Hematopoietic multipotent progenitor cell treated with erythropoietin and hydrocortisone succinate and interleukin-3 and kit ligand, for 8 days (in vitro differentiated cells): Measurements from ENCODE around the gene PACRG.

ENCODE experiments used
- DNase-seq: peaks from one replicate; pipeline ENCODE4 v3.0.0-alpha.2; 2015

Gene PACRG

DNA sequence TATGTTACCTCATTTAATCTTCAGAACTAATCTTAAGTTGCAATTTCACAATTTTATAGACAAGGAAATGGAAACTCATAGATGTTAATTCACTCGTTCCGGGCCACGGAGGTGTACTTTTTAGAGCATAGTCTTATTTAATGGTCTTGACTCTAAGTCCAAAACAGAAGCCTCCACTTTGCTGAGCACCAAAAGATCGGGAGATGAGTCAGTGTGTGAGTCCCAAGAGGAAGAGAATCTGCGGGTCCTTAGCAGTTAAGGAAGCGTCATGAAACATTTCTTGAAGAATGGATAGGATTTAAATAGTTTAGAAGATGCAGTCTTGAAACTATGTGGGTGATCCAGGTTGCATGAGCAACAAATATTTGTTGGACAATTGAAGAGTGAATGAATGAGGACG, 454.9 kb downstream of the PACRG start:
- DNase-seq, result no peak

DNA sequence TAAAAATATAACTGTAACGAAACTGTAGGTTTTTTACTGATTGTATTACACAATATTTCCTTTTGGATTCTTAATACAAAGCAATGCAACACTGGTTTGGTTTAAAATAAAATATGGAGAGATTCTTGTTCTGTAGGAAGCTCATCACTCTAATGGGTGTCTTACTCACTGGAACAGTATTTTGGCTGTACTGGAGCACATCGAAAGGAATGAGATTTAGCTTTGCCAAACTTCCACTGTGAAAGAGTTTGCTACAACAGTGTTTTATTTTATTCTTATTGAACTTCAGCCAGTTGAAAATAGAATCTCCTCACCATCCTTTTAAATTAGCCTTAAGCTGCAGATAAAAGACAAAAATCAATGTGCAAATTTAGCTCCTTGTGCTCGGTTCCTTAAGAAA, 456.0 kb downstream of the PACRG start:
- no peak for DNase-seq

DNA sequence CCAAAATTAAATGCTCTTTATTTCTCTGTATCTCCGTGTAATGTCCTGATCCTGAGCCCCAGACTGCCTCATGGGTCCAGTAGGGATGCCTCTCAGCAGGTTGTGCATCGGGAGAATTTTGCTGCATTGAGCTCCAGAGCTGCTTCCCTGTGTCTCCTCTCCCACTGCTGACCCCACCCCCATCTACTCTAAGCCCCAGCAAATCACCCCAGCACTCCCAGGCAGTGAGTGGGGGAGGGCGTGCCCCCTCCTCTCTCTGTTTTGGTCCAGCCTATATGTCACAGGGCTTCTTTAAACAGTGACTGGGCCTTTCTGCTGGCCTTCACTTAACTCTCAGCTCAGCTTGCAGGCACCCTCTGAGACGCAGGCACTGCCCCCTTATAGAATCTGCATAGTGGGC, 458.0 kb downstream of the PACRG start:
- DNase-seq, result no peak

DNA sequence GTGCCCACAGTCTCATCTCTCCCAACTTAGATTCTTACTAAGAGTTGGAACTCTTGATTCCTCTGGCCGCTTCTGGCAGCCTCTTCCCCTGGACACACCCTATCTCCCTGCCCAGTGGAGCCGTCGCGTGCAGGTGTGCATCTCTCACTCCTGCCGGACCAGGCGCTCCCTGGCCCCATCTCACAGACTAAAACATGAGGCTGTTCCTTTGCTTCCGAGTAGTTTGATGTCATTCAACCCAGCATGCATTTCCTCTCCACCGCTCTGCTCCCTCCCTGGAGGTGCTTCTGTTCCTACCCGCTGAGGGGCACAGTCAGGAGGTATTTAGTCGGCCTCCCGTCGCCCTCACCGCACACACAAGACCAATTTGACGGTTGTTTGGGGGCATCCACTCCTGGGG, 458.8 kb downstream of the PACRG start:
- no peak for DNase-seq

DNA sequence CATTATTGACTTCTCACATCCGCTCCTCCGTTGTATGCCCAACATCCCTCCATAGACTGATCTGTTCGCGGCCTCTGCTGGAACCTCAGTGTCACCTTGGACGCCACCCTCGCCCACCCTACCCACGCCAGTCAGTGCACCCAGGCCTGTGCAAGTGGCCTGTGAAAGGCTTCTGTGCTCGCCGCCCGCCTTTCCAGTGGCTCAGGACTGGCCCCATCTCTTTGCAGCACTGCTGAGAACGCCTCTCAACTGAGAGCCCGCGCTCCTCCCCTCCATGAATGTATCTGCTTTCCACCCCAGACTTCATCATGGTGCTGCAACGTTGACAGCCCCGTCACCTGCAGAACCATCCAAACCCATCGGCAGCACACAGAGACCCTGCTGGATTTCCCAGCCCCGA, 459.4 kb downstream of the PACRG start:
- no peak for DNase-seq

DNA sequence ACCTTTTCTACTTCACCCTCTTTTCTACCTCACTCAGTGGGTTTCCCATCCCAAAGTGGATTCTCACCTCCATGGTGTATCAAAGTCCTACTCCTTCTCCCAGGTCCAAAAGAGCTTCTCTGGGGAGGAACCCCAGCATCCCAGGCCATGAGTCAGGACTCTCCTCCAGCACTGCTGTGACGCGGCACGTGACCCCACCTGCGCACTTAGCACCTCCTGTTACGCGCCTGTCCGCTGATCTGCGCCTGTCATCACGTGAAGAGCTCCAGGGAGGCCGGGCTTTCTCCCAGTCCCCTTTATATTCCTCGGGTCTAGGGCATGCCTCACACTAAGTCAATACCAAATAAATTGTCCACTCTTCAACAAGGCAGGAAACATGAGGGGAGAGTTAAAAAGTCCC, 459.8 kb downstream of the PACRG start:
- no peak for DNase-seq

DNA sequence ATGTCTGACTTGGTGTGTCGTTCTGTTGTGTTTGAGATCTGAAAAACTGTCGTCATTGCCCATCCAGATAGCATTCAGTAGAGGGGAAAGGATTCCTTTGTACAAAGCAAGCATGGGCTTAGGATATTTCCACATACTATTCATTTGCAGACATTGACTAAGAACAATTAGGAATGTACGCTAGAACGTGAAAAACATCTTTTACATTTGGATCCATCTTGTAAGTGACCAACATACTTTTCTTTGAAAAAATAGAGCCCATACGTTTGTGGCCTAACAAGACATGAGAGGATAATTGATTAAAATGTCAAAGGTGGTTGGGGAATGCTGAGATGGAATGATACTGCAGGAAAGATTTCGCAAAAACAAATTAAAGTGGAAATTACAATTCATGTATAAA, 461.0 kb downstream of the PACRG start:
- DNase-seq, result no peak

DNA sequence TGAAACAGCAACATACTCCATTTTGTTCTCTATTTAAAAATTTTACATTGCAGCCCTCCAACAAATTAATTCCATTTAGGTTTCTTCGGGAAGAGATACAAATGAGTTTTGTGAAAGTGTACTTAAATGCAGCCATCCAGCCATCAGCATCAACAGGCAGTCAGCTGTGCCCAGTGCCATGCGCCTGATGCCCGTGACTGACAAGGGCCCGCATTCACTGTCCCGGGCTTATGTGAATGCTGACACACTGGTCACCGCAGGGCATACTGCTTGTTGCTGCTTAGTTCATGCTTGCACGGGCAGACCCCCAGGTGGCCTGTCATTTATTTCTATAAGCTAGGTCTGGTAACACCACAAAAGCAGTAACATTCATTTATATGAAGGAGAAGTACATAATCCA, 461.8 kb downstream of the PACRG start:
- DNase-seq, result no peak

DNA sequence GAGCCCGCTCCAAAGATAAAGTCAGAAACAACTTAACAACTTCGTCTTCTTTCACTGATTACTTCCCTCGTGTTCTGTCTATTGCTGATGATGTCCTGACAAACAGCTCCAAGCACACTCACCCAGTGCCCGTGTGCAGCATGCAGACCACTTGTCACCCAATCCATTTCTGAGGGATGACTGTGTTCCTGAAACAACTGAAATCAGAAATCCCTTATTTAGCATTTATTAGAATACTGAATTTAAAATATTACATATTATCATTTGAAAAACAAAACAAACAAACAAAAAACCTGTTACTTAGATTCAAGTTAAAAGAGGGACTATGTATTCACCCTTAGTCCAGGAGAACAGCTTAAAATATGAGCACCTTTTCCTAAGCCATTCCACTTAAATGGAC, 463.0 kb downstream of the PACRG start:
- no peak for DNase-seq

DNA sequence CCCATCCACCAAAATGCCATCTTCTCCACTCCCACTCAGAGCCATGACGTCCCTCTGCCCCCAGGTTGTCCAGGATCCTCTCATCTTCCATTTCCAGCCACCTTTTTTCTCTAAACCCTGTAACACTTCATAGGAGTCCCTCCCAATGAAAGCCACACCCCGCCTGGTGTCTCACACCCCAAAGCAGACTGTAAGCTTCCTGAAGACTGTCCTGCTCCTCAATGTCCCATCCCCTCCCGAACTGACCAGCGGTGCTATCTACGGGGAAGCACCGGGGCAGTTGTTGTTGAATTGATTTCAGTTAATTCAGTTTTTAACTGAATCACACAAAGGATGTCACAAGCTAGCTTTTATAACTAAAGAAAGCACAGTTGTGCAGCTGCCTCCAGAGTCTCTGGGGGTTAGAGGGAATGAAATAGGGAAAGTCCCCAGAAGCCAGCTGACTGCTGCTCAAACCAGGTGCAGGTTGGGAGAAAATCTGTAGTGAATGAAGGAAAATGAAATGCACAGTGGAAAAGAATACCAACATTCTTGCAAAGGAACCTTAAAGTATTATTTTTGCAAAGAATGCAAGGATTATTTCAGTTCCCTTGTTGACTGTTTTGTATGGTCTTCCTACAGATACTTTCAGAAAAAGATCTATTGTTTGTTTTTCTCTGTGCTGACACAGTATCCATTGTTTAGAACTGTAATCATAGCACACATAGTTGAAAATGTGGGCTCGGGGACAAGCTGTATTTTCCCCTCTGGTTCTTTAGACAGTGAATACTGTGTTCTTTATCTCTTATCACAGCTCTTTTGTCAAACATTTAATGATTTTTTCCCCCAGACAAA, 464.1 kb downstream of the PACRG start:
- no peak for DNase-seq

DNA sequence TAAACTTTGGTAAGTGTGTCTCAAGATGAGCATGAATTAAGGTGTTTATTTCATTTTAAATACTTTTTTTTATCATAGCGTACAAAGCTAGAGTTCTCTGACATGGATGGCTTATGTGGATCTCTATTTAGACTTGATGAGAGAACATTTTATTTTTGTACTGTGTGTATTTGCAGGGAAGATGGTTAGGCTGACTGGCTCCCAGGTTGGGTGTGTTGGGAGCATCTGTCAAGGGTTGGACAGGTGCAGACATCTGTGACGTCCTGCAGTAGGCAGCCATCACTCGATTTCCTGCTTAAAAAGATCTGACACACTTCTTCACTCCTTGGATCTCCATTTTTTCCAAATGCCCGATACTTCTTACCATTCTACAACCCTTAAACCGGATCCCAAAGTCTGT, 464.8 kb downstream of the PACRG start:
- DNase-seq, result no peak

DNA sequence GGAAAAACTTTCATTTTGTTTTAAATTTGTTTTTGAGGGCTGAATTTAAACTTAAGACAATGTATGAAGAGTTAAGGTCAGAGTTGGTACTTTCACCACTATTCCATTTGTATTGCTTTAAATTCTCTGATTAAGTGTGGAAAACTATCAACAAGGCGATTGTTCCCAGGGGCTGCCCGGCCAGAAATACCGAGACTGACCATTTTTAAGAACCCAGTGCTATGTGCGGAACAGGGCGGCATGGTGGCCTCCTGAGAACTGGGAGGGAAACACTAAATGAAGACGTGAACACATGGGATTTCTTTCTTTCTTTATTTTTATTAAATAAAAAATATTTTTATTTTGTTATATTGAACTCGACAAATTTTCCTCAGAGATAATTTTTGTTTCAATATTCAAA, 465.6 kb downstream of the PACRG start:
- no peak for DNase-seq

DNA sequence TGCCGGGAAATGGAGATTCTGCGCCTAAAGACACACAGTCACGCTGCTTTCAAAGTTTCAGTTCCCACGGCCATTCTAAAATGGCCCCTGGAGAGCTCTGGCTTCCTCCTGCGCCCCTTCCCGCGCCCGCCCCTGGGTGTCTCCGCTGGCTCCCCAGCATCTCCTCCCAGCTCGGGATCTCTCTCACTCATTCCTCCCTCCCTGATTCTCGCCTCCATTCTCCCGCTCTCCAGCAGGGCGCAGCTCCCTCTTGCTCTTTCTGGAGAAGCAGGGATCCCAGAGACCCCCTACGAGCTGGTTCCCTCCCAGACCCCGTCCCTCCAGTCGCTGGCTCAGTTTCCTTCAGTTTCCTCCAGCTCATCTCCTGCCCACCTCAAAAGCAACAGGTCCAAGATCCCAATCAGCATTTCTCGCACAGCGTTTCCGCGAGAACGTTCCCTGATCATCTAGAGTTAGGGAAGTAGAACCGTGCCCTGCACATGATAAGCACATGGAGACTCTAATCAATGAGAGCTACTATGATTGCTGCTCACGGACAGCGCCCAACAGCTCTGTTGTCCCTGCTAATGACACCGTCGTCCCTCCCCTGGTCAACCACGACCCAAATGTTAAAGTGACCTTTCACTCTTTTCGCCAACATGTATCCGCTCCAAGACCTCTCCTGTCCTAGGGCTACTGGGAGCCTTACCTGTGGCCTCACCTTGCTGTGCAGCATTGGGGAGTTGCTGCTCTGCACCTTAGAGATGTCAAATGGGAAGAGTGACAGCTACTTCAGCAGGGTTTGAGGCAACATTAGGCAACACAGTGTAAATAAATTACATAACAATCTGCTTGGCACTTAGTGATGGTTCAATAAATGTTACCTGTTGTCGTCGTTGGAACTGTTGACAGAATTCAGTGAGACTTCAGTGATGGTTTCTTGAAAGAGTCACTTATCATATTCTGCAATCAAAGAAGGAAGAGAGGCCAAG, 468.2 kb downstream of the PACRG start:
- DNase-seq, result no peak

DNA sequence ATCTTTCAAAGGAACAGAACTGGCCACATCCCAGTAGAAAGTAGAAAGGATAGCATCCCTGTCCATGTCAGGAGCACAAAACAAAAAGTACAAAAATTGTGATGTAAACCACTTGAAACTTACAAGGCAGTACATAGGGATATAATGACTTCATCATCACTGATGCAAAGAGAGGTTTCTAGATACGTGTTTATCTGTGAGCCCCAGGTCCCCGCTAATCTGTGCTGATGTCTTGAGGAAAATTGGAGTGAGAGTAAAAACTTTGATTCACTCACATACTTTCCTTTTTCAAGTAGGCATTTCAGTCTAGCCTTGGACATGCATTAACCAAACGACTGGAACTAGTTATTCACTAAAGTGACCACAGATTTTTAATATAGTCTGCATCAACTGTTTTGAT, 470.1 kb downstream of the PACRG start:
- no peak for DNase-seq

DNA sequence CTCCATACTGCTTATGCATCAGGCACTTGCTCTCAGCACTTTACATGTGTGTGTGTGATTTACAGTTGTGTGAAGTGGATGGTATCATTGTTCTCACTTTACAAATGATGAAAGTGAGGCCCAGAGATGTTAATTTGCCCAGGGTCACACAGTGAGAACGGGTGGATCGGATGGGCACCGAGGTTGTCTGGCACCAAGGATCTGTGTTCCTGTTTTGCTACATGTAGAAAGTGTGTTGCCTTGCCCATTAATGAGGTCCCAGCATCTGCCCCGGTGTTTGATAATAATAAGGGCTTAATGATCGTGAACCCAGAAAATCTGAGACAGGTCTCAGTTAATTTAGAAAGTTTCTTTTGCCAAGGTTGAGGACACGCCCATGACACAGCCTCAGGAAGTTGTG, 470.6 kb downstream of the PACRG start:
- DNase-seq, result no peak

DNA sequence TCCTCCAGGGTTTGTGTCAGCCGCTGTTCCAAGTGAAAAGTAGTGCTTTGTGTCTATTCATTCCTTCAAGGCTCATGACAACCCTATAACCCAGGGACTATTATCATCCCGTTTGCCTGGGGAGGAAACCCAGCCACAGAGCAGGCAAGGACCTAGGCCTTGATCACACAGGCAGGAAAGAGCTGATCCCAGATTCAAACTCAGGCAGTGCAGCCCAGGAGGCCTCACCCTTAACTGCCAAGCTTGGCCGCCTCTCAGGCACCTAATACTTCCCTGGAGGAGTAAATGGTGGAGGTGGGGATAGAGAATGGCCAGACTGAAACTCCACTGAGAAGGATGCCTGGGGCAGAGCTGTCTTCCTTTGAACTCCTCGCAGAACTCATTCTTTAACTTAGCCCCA, 471.6 kb downstream of the PACRG start:
- no peak for DNase-seq

DNA sequence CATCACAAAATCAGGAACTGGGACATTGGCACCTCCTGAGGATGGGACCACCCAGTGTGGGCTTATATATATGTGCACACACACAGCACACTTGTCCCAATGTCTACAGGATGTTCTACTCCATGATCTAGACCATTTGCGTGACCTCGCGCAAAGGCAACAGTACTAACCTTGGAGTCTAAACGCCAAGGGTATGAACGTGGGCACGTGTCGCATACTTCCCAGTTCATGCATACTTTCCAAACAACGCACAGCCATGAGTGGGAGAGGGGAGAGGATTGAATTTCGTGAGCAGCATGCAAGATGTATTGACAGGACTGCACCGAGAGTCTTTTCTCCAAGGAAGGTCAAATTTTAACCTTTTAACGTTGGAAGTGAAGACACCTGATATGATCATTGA, 472.5 kb downstream of the PACRG start:
- no peak for DNase-seq

DNA sequence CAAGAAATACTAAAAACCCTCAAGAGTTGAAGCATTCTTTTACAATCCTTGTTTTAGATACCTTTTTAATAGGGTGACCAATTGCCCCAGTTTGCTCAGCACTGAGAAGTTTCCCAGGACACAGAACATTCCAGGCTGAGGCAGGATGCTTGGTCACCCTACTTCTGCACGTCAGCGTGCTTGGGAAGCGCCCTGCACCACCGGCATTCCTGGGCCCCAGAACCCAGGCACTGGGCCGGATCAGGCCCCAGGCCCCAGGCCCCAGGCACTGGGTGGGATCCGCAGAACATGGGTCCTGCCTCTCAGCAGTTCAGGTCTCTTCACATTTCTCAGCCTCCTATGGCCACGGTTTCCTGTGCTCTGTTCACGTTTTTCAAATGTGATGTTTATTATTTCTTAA, 472.9 kb downstream of the PACRG start:
- no peak for DNase-seq

DNA sequence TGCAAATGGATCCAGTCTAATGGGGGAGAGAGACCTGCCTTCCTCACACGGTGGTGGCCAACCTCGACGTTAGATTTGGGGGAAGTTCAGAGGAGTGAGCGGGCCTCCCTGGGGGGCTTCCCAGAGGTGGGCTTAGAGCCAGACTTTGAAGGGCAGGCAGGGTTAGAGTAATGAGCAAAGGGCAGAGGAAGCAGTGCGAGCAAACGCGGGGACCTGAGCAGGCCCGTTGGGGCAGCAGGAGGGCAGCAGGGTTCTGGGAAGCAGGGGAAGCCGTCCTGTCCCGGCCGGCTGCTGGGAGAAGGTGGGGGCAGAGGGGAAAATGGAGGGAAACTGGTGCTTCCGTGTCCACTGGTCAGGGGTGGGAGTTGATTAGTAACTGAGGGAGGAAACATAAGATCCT, 474.1 kb downstream of the PACRG start:
- no peak for DNase-seq

DNA sequence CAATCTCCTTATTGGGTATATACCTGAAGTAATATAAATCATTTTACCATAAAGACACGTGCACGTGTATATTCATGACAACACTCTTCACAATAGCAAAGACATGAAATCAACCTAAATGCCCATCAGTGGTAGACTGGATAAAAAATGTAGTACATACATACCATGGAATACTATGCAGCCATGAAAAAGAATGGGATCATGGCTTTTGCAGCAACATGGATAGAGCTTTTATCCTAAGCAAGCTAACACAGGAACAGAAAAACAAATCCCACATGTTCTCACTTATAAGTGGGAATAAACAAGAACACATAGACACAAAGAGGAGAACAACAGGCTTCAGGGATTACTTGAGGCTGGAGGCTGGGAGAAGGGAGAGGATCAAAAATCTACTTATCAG, 478.4 kb downstream of the PACRG start:
- no peak for DNase-seq

DNA sequence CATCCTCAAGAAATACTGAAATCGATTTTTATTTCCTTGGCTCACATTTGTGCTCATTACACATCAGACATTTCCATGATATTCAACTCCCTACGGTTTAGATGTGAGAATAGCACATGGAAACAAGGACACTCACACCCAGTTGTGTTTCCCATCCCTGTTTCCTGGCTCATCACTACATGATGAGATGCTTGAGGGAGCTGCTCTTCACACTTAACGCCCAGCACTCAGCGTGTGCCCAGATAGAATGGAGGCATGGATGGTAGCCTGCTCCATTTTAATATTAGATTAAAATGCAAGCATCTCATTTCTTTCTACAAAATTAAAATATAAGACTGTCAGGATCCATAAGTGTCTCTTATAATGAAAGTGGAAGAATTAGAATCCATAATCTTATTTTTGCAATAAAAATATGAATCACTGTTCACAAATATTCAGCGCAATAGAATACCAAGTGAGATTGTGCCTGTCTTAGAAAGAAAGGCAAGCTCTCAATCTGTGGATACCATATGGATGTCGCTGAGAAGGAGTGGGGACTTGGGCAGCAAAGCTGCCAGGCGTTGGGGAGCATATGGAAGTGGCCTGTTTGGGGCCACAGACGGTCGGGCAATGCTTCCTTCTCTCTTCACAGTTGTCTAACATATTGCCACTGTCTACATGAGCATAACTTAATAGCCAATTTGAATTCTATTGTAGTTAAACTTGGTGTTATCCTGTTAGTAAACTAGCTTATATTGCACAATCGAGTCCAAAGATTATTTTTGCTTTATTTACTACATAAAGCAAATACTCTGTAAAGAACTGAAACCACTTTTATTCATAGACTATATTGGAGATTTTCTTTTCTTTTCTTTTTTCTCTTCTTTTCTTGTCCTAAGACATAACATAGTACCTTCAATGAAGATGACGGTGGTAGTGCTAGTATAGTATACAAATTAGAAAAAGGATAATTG, 479.9 kb downstream of the PACRG start:
- DNase-seq, result no peak

DNA sequence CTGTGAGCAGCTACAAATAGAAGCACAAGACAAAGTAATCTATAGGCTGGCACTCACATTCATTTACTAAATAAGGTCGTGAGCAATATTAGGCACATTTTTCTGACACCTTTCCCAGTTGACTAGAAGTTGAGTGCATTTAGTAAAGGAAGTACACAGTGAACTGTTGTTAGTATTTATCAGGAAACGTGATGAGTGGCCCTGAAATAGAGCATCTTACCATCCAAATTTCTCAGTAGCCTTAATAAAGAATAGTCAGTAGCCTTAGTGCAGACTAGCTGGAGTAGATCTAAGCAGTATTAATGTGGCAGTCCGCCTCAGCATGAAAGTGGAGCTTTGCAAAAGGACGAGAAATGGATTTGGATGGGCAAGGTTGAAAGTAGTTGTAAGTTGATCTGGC, 481.2 kb downstream of the PACRG start:
- no peak for DNase-seq

DNA sequence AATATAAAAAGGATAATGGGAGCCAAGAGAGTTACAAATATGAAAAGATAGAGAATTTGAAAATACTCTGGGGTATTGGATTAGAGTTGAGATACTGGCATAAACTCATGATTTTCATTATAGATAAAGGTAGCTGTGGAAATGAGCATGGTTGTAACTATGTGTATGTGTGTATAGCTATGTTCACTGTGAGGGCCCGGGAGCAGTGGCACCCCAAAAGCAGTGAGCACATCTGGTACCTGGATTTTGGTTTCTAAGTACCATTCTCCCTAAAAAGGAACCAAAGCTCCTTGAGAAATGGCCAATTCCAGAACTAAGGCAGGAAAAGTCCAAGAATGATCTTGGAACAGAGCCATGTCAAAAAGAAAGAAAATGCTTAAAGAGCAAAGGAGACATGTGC, 484.3 kb downstream of the PACRG start:
- no peak for DNase-seq
